H9 (cell line): ENCODE measurements around the gene LOXL1. TPM values are rescaled to one million over a fixed set of nuclear protein-coding genes. Genes with fewer than 3 reads are reported as not detected.

Experiments used
- DNase-seq: peaks from one replicate; pipeline ENCODE4 v3.0.0-alpha.2; 2017
- H2AFZ ChIP-seq: one replicate; pipeline ENCODE4 v1.6.1; 2013; ENCODE audit warnings: mild to moderate bottlenecking, low read length, control low read depth, moderate library complexity
- H2AK5ac ChIP-seq: 2 replicates; pipeline ENCODE4 v1.6.1; 2013; ENCODE audit warnings: low read length, control low read depth, mixed read lengths; ENCODE audit not compliant: insufficient read length
- H2BK120ac ChIP-seq: one replicate; pipeline ENCODE4 v1.6.1; 2013; ENCODE audit warnings: low read depth, mild to moderate bottlenecking, low read length, control low read depth, inconsistent platforms; ENCODE audit not compliant: poor library complexity, severe bottlenecking
- H2BK12ac ChIP-seq: 2 replicates; pipeline ENCODE4 v1.6.1; 2013; ENCODE audit warnings: low read length, control low read depth, mixed read lengths, low read depth; ENCODE audit not compliant: insufficient read length
- H2BK15ac ChIP-seq: 2 replicates; pipeline ENCODE4 v1.6.1; 2013; ENCODE audit warnings: low read depth, low read length, control low read depth
- H2BK20ac ChIP-seq: one replicate; pipeline ENCODE4 v1.6.1; 2013; ENCODE audit warnings: low read depth, mild to moderate bottlenecking, low read length, control low read depth, inconsistent platforms; ENCODE audit not compliant: poor library complexity, severe bottlenecking
- H2BK5ac ChIP-seq: 2 replicates; pipeline ENCODE4 v1.6.1; 2013; ENCODE audit warnings: low read length, control low read depth, mixed read lengths; ENCODE audit not compliant: insufficient read length
- H3K14ac ChIP-seq: 2 replicates; pipeline ENCODE4 v1.6.1; 2013; ENCODE audit warnings: low read length, control low read depth; ENCODE audit not compliant: insufficient read depth
- H3K18ac ChIP-seq: 2 replicates; pipeline ENCODE4 v1.6.1; 2013; ENCODE audit warnings: low read depth, mild to moderate bottlenecking, mixed read lengths, low read length, control low read depth; ENCODE audit not compliant: insufficient read length
- H3K23ac ChIP-seq: 2 replicates; pipeline ENCODE4 v1.6.1; 2013; ENCODE audit warnings: low read length, control low read depth, mixed read lengths, low read depth; ENCODE audit not compliant: insufficient read length
- H3K23me2 ChIP-seq: 2 replicates; pipeline ENCODE4 v1.6.1; 2013; ENCODE audit warnings: low read depth, mild to moderate bottlenecking, mixed read lengths, low read length, control low read depth; ENCODE audit not compliant: insufficient read length, poor library complexity, severe bottlenecking
- H3K27ac ChIP-seq: 2 replicates; pipeline ENCODE4 v1.5.1; 2013; ENCODE audit warnings: low read length, control low read depth, mixed read lengths, low read depth; ENCODE audit not compliant: insufficient read length
- H3K27me3 ChIP-seq: 2 replicates; pipeline ENCODE4 v1.6.1; 2013; ENCODE audit warnings: low read length, control low read depth, inconsistent platforms; ENCODE audit not compliant: insufficient read depth
- H3K4ac ChIP-seq: 2 replicates; pipeline ENCODE4 v1.6.1; 2013; ENCODE audit warnings: low read depth, mild to moderate bottlenecking, control low read depth, inconsistent platforms, low read length, moderate library complexity
- H3K4me1 ChIP-seq: 2 replicates; pipeline ENCODE4 v1.6.1; 2013; ENCODE audit warnings: low read length, control low read depth, inconsistent platforms; ENCODE audit not compliant: insufficient read depth
- H3K4me2 ChIP-seq: 2 replicates; pipeline ENCODE4 v1.6.1; 2013; ENCODE audit warnings: low read length, control low read depth, mixed read lengths; ENCODE audit not compliant: insufficient read length, insufficient read depth
- H3K56ac ChIP-seq: 2 replicates; pipeline ENCODE4 v1.6.1; 2013; ENCODE audit warnings: low read depth, mild to moderate bottlenecking, mixed read lengths, low read length, control low read depth; ENCODE audit not compliant: insufficient read length
- H3K79me1 ChIP-seq: 2 replicates; pipeline ENCODE4 v1.6.1; 2013; ENCODE audit warnings: low read depth, mild to moderate bottlenecking, moderate library complexity, low read length, control low read depth, inconsistent platforms; ENCODE audit not compliant: insufficient read depth, poor library complexity, severe bottlenecking
- H3K79me2 ChIP-seq: 2 replicates; pipeline ENCODE4 v1.6.1; 2013; ENCODE audit warnings: low read length, control low read depth, inconsistent platforms; ENCODE audit not compliant: insufficient read depth
- H3K9ac ChIP-seq: 2 replicates; pipeline ENCODE4 v1.6.1; 2013; ENCODE audit warnings: low read length, control low read depth, mixed read lengths; ENCODE audit not compliant: insufficient read length; ENCODE audit errors: extremely low read depth
- H3K9me3 ChIP-seq: one replicate; pipeline ENCODE4 v1.6.1; 2013; ENCODE audit warnings: low read depth, low read length, inconsistent platforms; ENCODE audit not compliant: control insufficient read depth
- H3T11ph ChIP-seq: one replicate; pipeline ENCODE4 v1.6.1; 2013; ENCODE audit warnings: mild to moderate bottlenecking, low read length, control low read depth, inconsistent platforms
- H4K20me1 ChIP-seq: one replicate; pipeline ENCODE4 v1.6.1; 2013; ENCODE audit not compliant: control insufficient read depth, insufficient read length, insufficient read depth
- H4K5ac ChIP-seq: 2 replicates; pipeline ENCODE4 v1.6.1; 2013; ENCODE audit warnings: low read depth, mild to moderate bottlenecking, mixed read lengths, low read length, control low read depth; ENCODE audit not compliant: insufficient read length
- H4K8ac ChIP-seq: replicated peaks from 2 replicates; pipeline ENCODE4 v1.6.1; 2013; ENCODE audit warnings: low read length, control low read depth, mixed read lengths, low read depth; ENCODE audit not compliant: insufficient read length
- H4K91ac ChIP-seq: 2 replicates; pipeline ENCODE4 v1.6.1; 2013; ENCODE audit warnings: low read depth, mild to moderate bottlenecking, moderate library complexity, mixed read lengths, low read length, control low read depth; ENCODE audit not compliant: insufficient read length
- H3K27ac Mint-ChIP-seq, 3 experiments: 2 replicates in 2 of 3; 3 replicates in 1 of 3; pipeline ENCODE4 v1.8.0; 2020 to 2021; ENCODE audit warnings: mixed read lengths in 3 of 3, mild to moderate bottlenecking in 1 of 3, moderate library complexity in 1 of 3
- H3K27me3 Mint-ChIP-seq: 2 replicates; pipeline ENCODE4 v1.8.0; 2021; ENCODE audit warnings: low read depth, mild to moderate bottlenecking, moderate library complexity, mixed read lengths
- H3K36me3 Mint-ChIP-seq, 3 experiments: 2 replicates in 2 of 3; 3 replicates in 1 of 3; pipeline ENCODE4 v1.8.0; 2020 to 2021; ENCODE audit warnings: low read depth in 3 of 3, mixed read lengths in 3 of 3; ENCODE audit not compliant: insufficient read depth in 1 of 3
- H3K4me1 Mint-ChIP-seq, 2 experiments: 2 replicates each; pipeline ENCODE4 v1.8.0; 2020; ENCODE audit warnings: mixed read lengths in 2 of 2
- H3K4me3 Mint-ChIP-seq, 2 experiments: 2 replicates in 1 of 2; 3 replicates in 1 of 2; pipeline ENCODE4 v1.8.0; 2020 to 2021; ENCODE audit warnings: mild to moderate bottlenecking in 2 of 2, mixed read lengths in 2 of 2, moderate library complexity in 1 of 2
- H3K9me3 Mint-ChIP-seq, 2 experiments: 2 replicates in 1 of 2; 3 replicates in 1 of 2; pipeline ENCODE4 v1.8.0; 2020; ENCODE audit warnings: mild to moderate bottlenecking in 2 of 2, mixed read lengths in 2 of 2, moderate library complexity in 1 of 2
- WGBS: extraction: QIAGEN DNeasy Blood & Tissue Kit; methylation state at CpG from one replicate; pipeline ENCODE4 v1.1.7; 2013; ENCODE audit warnings: missing lambda C conversion rate, low lambda C conversion rate, mixed read lengths; ENCODE audit not compliant: insufficient read length; ENCODE audit errors: extremely low coverage; 5-methylcytosine and 5-hydroxymethylcytosine counted together
- total RNA-seq: library from RNA; stranded (reverse); gene quantifications from 2 replicates; pipeline ENCODE4 v1.2.1, GENCODE V29; 2021
- TF ChIP-seq, protein P1 (sequence below): fragments of 200-600 bp; sonication (generic); conservative IDR thresholded peaks from 3 replicates; pipeline ENCODE4 v1.8.0; 2021; ENCODE audit warnings: antibody characterized with exemption, mild to moderate bottlenecking

LOXL1 gene
- total RNA-seq, 1 experiment from 2014 or later, result 9.1 TPM

DNA sequence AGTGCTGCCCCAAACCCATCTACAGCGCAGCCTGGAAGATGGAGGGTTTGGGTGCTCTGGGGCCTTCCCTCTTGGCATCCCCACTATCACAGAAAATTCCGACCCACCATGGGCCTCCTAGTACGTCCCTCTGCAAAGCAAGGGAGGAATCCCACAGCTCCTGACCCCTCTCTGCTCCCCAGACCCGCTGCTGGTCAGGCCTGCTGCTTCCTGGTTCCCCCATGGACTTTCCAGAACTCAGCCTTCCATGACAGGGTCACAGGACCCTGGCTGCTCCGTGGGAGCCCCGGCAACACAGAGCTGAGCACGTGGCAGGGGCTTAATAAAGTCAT, 3.1 kb upstream of the LOXL1 start:
- Histone ChIP-seq H3K27ac (no peak overlapping the region), H3K4me1 (peaks cover 19% of the 10 kb centered on the region; the same call in 1 of the 2 replicates), H3K4ac (no peak overlapping the region), H3K27me3 (no peaks in the 10 kb centered on the region), H2AK5ac (no peak overlapping the region), H3K14ac (peak overlapping the region; percentile 34; the same call in 1 of the 2 replicates), H2BK20ac (no peak overlapping the region), H2BK120ac (no peak overlapping the region), H3K4me2 (peak overlapping the region; percentile 22), H3K23ac (no peak overlapping the region), H4K20me1 (no peaks in the 10 kb centered on the region), H2BK15ac (no peak overlapping the region), H3K23me2 (peaks cover 17% of the 10 kb centered on the region), H3K9me3 (no peaks in the 10 kb centered on the region), H3K56ac (no peak overlapping the region), H4K8ac (no peak overlapping the region), H2AFZ (no peak overlapping the region), H3K79me2 (no peaks in the 10 kb centered on the region), H3K9ac (no peak overlapping the region), H4K5ac (no peak overlapping the region), H2BK5ac (no peak overlapping the region), H4K91ac (no peak overlapping the region), H3T11ph (no peak overlapping the region), H3K79me1 (no peaks in the 10 kb centered on the region), H3K18ac (peak overlapping the region; percentile 70), H2BK12ac (no peak overlapping the region)
- Mint-ChIP-seq H3K4me1 (peaks cover 46 to 52% of the 10 kb centered on the region in 2 experiments), H3K9me3 (peaks cover 4 to 6% of the 10 kb centered on the region in 2 experiments; a peak in 3 of 5 replicates), H3K36me3 (peaks cover 9 to 11% (median 11%) of the 10 kb centered on the region in 3 experiments), H3K4me3 (peak overlapping the region in 1 of 2 experiments; percentile 66; a peak in 3 of 5 replicates), H3K27ac (peak overlapping the region in 2 of 3 experiments; percentile 34 to 70; a peak in 1 of 7 replicates), H3K27me3 (peaks cover 14% of the 10 kb centered on the region)
- TF ChIP-seq, protein P1, sequence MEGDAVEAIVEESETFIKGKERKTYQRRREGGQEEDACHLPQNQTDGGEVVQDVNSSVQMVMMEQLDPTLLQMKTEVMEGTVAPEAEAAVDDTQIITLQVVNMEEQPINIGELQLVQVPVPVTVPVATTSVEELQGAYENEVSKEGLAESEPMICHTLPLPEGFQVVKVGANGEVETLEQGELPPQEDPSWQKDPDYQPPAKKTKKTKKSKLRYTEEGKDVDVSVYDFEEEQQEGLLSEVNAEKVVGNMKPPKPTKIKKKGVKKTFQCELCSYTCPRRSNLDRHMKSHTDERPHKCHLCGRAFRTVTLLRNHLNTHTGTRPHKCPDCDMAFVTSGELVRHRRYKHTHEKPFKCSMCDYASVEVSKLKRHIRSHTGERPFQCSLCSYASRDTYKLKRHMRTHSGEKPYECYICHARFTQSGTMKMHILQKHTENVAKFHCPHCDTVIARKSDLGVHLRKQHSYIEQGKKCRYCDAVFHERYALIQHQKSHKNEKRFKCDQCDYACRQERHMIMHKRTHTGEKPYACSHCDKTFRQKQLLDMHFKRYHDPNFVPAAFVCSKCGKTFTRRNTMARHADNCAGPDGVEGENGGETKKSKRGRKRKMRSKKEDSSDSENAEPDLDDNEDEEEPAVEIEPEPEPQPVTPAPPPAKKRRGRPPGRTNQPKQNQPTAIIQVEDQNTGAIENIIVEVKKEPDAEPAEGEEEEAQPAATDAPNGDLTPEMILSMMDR, result no peak
- no CpG with 5 or more reads among the region's 7 CpGs for WGBS
- no peak for DNase-seq
